22Rv1 (cell line): ENCODE results near the gene ERICH6.

ENCODE experiments used
- ZFX ChIP-seq: fragments of 450-650 bp; IDR thresholded peaks from 2 replicates; pipeline ENCODE4 v1.6.1; 2017; ENCODE audit warnings: antibody characterized with exemption, borderline replicate concordance
- TF ChIP-seq, protein P1 (sequence below): fragments of 450-650 bp; IDR thresholded peaks from 2 replicates; pipeline ENCODE4 v1.5.1; 2017; ENCODE audit warnings: mild to moderate bottlenecking

- TF ChIP-seq, protein P1, sequence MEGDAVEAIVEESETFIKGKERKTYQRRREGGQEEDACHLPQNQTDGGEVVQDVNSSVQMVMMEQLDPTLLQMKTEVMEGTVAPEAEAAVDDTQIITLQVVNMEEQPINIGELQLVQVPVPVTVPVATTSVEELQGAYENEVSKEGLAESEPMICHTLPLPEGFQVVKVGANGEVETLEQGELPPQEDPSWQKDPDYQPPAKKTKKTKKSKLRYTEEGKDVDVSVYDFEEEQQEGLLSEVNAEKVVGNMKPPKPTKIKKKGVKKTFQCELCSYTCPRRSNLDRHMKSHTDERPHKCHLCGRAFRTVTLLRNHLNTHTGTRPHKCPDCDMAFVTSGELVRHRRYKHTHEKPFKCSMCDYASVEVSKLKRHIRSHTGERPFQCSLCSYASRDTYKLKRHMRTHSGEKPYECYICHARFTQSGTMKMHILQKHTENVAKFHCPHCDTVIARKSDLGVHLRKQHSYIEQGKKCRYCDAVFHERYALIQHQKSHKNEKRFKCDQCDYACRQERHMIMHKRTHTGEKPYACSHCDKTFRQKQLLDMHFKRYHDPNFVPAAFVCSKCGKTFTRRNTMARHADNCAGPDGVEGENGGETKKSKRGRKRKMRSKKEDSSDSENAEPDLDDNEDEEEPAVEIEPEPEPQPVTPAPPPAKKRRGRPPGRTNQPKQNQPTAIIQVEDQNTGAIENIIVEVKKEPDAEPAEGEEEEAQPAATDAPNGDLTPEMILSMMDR: no peak
- TF ChIP-seq ZFX: no peak
These were observed 16.1 kb downstream of the ERICH6 start for GRCh38 chr3:150687613-150688012.
